Stimulated activated CD4-positive, alpha-beta T cell treated with anti-CD3 and anti-CD28 coated beads, Interleukin-15, amount 100 ng/mL, for 48 hours (primary cell): ENCODE measurements around the gene KRT14.
"Not testable (repeated sequence)": the region's sequence is repeated elsewhere in the genome, so short reads cannot be mapped to it uniquely, and the experiment has no call there.

Experiments
- DNase-seq, 2 donors: peaks; one replicate each; pipeline ENCODE4 v3.0.0-alpha.2; 2020; ENCODE audit warnings: low read depth in 2 of 2

The KRT14 gene

DNA sequence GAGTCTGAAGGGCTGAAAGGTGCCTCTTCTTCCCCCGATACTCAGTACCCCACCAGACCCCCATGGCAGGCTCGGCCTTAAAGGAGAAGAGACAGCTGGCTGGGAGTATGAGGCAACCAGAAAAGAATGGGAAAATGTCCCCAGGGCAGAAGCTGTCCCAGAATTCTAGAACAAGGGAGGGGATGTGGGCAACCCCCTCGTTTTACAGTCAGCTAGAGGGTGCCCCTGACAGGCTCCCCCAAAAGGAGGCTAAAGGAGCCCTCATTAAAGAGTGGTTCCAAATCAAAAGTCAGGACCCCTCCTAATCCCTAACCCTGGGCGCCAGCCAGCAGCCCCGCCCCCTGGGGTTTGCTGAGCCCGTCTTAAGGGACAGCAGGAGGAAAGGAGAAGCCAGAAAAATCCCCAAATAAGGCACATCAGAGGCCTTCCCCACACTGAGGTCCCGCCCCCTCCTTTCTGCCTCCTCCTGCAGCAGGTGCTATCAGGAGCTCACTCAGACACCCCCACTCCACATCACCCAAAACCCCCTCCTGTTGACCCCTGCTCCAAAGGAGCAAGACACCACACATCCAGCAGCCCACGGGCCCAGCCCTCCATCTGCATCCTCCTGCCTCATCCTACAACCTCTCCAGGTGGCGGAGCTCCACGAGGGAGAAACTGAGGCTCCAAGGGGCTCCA lies 36.6 kb upstream of the KRT14 start:
- DNase-seq: not testable (repeated sequence)

GRCh38 chr17:41622340-41623183 lies 35.9 kb upstream of the KRT14 start:
- not testable (repeated sequence) for DNase-seq

GRCh38 chr17:41621916-41622315 lies 35.2 kb upstream of the KRT14 start:
- DNase-seq: no peak

DNA sequence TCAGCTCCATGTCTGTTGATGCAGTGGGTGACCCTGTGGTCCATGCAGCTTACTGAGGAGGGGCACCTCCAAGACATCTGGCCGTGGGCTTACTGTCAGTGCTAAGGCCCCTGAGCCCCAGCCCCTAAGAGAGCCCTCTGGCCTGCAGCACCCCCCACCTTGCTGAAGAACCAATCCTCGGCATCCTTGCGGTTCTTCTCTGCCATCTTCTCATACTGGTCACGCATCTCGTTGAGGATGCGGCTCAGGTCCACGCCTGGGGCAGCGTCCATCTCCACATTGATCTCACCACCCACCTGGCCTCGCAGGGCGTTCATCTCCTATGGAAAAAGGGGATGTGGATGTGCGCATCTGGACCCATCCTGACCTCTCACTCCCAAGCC lies 34.7 kb upstream of the KRT14 start:
- not testable (repeated sequence) for DNase-seq

- DNase-seq: no peak
Measured at GRCh38 chr17:41620583-41621434, 34.1 kb upstream of the KRT14 start.

GRCh38 chr17:41619927-41620582 lies 33.4 kb upstream of the KRT14 start:
- DNase-seq: not testable (repeated sequence)

- no peak for DNase-seq
Measured at GRCh38 chr17:41619036-41619926, 32.6 kb upstream of the KRT14 start.

DNA sequence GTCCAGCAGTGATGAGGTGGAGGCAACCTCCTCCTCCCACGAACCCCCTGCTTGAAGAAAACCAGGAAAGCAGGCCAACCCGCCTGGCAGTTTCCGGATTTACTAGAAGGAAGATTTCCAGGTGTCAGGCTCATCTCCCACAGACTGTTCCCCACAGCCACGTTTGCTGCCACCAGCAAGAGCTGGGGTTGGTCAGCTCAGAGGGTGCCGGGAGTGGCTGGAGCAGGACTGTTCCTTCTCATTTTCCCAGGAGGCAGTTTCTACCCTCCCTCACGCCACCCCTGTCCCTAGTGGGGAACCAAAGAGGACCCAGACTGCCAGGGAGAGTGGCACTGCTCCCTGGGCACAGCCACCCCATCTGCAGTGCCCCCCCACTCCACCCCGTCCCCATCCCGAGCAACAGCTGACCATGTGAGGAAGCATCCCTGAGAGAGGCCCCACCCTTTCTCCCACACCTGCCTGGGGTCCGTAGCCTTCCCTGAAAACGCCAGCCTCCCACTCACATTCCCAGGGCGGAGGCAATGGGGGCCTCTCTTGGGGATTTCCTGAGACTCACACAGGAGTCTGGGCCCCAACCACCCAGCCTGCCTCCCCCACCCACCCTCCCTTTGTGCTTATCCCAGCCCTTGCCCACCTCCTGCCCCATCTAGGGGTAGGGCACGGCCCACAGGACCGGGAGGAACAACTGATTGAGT lies 31.8 kb upstream of the KRT14 start:
- no peak for DNase-seq

GRCh38 chr17:41617698-41618097 lies 31.0 kb upstream of the KRT14 start:
- no peak for DNase-seq

GRCh38 chr17:41617136-41617535 lies 30.4 kb upstream of the KRT14 start:
- DNase-seq: no peak

DNA sequence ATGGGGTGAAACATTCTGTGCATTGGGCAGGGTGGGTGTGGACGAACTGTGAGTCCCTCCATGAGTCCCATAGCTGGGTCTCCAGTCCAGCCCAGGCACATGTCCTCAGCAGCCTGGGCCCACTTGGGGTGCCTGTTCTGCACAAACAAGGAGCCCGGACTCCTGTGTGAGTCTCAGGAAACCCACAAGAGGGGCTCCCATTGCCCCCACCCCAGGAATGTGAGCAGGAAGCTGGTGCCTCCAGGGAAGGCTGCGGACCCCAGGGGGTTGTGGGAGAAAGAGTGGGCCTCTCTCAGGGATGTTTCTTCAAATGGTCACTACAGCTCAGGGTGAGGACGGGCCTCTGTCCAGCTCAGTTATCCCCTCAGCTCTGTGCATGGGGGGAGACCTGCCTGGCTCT lies 29.8 kb upstream of the KRT14 start:
- DNase-seq: not testable (repeated sequence)

- no peak for DNase-seq
Measured at GRCh38 chr17:41615454-41615853, 28.8 kb upstream of the KRT14 start.

- DNase-seq: not testable (repeated sequence)
Measured at GRCh38 chr17:41614767-41615166, 28.1 kb upstream of the KRT14 start.

GRCh38 chr17:41614098-41614497 lies 27.4 kb upstream of the KRT14 start:
- no peak for DNase-seq

DNA sequence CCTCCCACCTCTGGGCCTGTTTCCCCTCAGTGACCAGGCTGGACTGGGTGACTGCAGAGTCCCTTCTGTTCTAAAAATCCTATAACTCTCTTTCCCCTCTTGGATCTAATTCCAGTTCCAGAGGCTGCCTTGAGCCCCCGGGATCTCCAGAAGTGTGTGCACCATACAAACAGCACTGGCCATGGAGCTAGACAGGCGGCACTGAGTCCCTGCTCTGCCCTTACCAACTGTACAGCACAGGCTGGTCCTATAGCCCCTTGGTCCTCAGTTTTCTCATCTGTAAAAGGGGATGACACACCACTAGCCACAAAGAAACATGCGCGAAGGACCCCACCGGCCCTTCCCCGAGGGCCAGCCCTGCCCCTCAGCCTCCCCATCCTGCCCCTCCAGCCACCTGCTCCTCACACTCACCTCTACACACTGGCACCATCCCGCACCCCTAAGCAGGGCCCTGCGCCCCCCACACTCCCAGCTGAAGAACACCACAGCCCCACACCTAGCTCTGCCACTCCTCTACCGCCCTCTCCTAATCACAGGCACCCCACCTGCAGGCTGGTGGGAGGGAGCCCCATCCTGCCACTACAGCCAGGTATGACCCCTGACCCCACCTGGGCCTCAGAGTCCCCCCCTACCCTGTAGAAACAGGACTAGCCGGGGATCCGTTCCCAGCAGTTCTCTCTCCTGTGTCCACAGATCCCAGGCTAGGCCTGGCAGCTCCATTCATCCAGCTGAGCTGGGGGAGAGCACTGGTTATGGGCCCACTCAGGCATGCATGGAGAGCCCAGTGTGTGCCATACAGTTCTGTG lies 26.8 kb upstream of the KRT14 start:
- DNase-seq: no peak

DNA sequence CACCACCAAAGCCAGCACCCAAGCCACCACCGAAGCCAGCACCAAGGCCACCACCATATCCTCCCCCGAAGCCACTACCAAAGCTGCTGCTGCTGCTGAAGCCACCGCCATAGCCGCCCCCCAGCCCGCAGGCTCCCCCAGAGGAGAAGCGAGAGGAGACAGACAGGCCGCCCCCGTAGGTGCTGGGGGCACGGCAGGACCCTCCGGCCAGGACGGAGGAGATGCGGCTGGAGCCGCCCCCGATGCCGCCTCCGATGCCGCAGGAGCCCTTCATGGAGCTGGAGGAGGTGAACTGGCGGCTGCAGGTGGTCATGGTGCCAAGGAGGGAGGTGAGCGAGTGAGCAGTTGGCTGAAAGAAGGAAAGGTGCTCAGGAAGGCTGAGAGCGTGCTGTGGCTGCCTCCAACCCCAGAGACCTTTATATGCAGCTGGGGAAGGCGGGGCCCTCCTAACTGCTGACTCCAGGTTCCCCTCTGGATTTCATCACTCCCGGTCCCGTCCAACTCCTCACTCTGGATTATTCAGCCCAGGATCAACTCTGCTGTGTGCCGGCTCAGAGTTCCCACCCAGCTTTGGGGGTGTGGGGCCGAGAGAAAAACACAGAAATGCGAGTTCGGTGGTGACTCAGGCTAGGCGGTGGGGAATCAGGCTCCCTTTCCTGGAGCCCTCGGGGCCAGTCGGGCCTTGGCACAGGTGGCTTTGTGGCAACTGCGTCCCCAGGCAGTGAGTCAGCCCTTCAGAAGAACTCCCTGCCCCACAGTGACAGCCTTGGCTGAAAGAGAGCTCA lies 25.9 kb upstream of the KRT14 start, which contains the start of gene KRT16:
TSS of gene KRT16 (minus strand) at position 392 of the 785 bp plus-strand sequence. CDS start at position 313, 79 bp downstream.
- not testable (repeated sequence) for DNase-seq

DNA sequence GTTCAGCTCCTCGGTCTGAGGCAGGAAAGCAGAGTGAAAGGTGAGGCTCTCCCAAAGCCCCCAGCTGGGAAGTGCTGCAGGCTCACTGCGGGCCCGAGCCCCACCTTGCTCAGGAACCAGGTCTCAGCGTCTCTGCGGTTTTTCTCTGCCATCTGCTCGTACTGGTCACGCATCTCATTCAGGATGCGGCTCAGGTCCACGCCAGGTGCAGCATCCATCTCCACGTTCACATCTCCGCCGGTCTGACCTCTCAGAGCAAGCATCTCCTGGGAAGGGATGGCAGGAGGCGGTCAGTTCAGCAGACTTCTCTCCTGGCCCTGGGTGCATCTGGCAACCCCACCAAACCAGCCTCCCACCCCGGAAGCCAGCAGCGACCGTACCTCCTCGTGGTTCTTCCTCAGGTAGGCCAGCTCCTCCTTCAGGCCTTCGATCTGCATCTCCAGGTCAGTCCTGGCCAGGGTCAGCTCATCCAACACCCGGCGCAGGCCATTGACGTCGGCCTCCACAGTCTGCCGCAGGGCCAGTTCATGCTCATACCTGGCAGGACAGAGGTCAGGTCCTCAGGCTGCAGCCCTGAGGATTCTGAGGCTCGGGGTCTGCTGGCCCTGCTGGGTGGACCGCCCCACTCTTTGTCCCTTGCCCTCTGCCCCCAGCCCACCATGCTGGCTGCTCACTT lies 24.4 kb upstream of the KRT14 start:
- no peak for DNase-seq

DNA sequence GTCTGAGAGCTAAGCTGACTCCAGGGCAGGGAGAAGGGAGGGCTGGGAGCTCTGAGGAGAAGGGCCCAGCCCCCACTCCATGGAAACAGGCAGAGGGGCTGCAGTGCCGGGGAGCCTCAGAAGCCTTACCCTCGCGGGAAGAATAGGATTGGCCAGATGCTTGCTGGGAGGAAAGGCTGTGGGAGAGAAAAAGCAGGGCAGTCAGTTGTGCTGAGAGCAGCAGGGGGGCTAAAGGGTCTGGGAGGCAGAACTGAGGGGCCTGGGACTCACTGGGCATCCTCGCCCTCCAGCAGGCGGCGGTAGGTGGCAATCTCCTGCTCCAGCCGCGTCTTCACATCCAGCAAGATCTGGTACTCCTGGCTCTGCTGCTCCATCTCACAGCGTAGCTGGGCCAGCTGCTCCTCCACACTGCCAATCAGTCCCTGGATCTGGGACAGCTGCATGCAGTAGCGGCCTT lies 23.4 kb upstream of the KRT14 start:
- DNase-seq: not testable (repeated sequence)
